Measurements from ENCODE around the gene CNR1.
A peak's percentile ranks its signal among the peaks of the same experiment; 100 is the strongest.
"Not testable (repeated sequence)": the region's sequence is repeated elsewhere in the genome, so short reads cannot be mapped to it uniquely, and the experiment has no call there.

The CNR1 gene

DNA sequence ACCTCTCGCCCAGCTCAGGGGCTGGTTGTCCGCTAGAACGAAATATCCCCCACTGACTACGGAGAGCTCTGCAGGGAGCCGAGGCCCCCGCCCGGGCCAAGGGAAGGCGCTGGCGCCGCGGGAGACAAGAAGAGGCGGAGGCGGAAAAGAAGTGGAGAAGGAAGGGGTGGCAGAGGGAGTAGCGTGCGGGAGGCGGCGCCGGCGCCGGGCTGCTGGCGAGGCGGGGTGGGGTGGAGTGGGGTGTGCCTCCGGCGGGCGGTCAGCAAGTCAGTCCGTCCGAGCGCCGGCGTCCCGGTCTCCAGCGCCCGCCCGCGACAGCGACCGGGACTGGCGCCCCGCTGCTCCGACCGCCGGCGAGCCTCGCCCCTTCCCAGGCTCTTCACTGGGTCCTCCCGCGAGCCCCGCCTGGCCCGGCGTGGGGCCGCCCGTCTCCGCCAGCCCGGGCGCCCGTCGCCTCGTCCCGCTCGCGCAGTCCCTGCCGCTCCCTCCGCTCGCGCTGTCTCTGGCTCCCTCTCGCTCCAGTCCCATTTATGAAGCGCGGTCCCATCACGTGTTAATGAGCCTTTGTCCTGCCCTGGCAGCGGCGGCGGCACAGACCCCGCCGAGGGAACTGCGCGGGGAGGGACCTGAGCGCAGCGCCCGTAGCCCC, at the start of gene CNR1:
Gene CNR1, minus strand, starts transcription at position 504 of the 649 bp plus-strand sequence. CDS start 21,073 bp downstream, outside the sequence.
- Histone ChIP-seq H3K4me1 (ENCODE audit: control insufficient read depth, insufficient read depth, low read length) (no peaks in the 10 kb centered on the region), H3K27ac (ENCODE audit: low read depth, low read length) (peak within 1 kb of the TSS; percentile 83), H3K4me3 (ENCODE audit: low read length) (peak within 1 kb of the TSS; percentile 84), H3K27me3 (ENCODE audit: control insufficient read depth, insufficient read depth, low read length) (peaks cover 2% of the 10 kb centered on the region), H3K36me3 (ENCODE audit: control insufficient read depth, insufficient read depth, low read length) (no peaks in the 10 kb centered on the region), H3K9ac (ENCODE audit: low read length) (no peak within 1 kb of the TSS)

GRCh38 chr6:88211446-88211845, 45.3 kb upstream of the CNR1 start:
- H3K9ac ChIP-seq (ENCODE audit: low read length), result no peak overlapping the region
- no peaks in the 10 kb centered on the region for H3K27me3 ChIP-seq (ENCODE audit: control insufficient read depth, insufficient read depth, low read length)
- no peaks in the 10 kb centered on the region for H3K4me1 ChIP-seq (ENCODE audit: control insufficient read depth, insufficient read depth, low read length)
- no peak overlapping the region for H3K4me3 ChIP-seq (ENCODE audit: low read length)
- no peaks in the 10 kb centered on the region for H3K36me3 ChIP-seq (ENCODE audit: control insufficient read depth, insufficient read depth, low read length)
- H3K27ac ChIP-seq (ENCODE audit: low read depth, low read length), result no peak overlapping the region

DNA sequence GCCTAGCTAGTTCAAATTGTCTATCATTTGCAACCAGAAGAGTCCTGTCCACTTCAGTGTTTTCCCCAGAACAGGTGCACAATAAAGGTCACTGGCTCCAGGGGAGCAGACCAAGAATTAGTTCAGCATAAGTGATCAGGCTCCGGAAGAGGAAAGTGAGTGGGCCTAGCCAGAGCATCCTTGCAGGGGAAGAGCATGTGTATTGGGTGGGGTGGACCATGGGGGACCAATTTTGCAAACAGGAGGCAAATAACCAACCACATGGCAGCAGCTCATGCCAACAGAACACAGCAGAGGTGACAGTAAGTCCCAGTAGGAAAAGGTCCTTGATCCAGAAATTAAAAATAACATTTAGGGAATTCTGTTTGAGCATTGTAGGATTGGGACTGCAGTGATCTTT, 43.2 kb upstream of the CNR1 start:
- Histone ChIP-seq H3K9ac (ENCODE audit: low read length) (no peak overlapping the region), H3K4me1 (ENCODE audit: control insufficient read depth, insufficient read depth, low read length) (no peaks in the 10 kb centered on the region), H3K36me3 (ENCODE audit: control insufficient read depth, insufficient read depth, low read length) (no peaks in the 10 kb centered on the region), H3K27me3 (ENCODE audit: control insufficient read depth, insufficient read depth, low read length) (no peaks in the 10 kb centered on the region), H3K27ac (ENCODE audit: low read depth, low read length) (no peak overlapping the region), H3K4me3 (ENCODE audit: low read length) (no peak overlapping the region)

GRCh38 chr6:88208726-88209125, 42.6 kb upstream of the CNR1 start:
- H3K36me3 ChIP-seq (ENCODE audit: control insufficient read depth, insufficient read depth, low read length), result no peaks in the 10 kb centered on the region
- no peak overlapping the region for H3K4me3 ChIP-seq (ENCODE audit: low read length)
- no peak overlapping the region for H3K9ac ChIP-seq (ENCODE audit: low read length)
- H3K4me1 ChIP-seq (ENCODE audit: control insufficient read depth, insufficient read depth, low read length), result no peaks in the 10 kb centered on the region
- H3K27me3 ChIP-seq (ENCODE audit: control insufficient read depth, insufficient read depth, low read length), result no peaks in the 10 kb centered on the region
- H3K27ac ChIP-seq (ENCODE audit: low read depth, low read length), result no peak overlapping the region

- not testable (repeated sequence) for H3K4me1 ChIP-seq (ENCODE audit: control insufficient read depth, insufficient read depth, low read length); H3K27ac ChIP-seq (ENCODE audit: low read depth, low read length); H3K36me3 ChIP-seq (ENCODE audit: control insufficient read depth, insufficient read depth, low read length); H3K4me3 ChIP-seq (ENCODE audit: low read length); H3K9ac ChIP-seq (ENCODE audit: low read length); H3K27me3 ChIP-seq (ENCODE audit: control insufficient read depth, insufficient read depth, low read length)
These were observed 35.6 kb upstream of the CNR1 start for GRCh38 chr6:88201734-88202133.

GRCh38 chr6:88184921-88185320, 18.8 kb upstream of the CNR1 start:
- Histone ChIP-seq H3K4me1 (ENCODE audit: control insufficient read depth, insufficient read depth, low read length) (no peaks in the 10 kb centered on the region), H3K36me3 (ENCODE audit: control insufficient read depth, insufficient read depth, low read length) (no peaks in the 10 kb centered on the region), H3K27me3 (ENCODE audit: control insufficient read depth, insufficient read depth, low read length) (no peaks in the 10 kb centered on the region), H3K9ac (ENCODE audit: low read length) (no peak overlapping the region), H3K27ac (ENCODE audit: low read depth, low read length) (no peak overlapping the region), H3K4me3 (ENCODE audit: low read length) (no peak overlapping the region)

DNA sequence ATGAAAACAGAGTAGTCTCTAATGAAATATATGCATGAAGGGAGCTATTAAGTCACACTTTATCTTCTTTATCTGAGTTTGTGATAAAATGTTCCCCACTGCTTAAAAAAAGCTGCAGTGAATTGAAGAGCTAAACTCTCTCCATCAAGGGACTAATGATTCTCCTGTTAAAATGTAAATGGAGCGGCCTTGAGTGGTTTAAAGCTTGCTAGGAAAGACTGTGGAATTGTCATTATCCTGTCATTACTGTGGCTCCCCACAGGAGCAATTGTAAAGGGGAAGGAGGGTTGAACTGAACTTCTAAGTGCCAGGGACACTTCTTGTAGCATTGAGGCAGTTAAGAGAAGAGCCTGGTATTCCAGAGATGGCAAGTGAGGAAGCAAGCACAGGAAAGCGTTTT, 17.3 kb upstream of the CNR1 start:
- Histone ChIP-seq H3K27me3 (ENCODE audit: control insufficient read depth, insufficient read depth, low read length) (no peaks in the 10 kb centered on the region), H3K4me1 (ENCODE audit: control insufficient read depth, insufficient read depth, low read length) (no peaks in the 10 kb centered on the region), H3K4me3 (ENCODE audit: low read length) (no peak overlapping the region), H3K27ac (ENCODE audit: low read depth, low read length) (no peak overlapping the region), H3K9ac (ENCODE audit: low read length) (no peak overlapping the region), H3K36me3 (ENCODE audit: control insufficient read depth, insufficient read depth, low read length) (no peaks in the 10 kb centered on the region)

GRCh38 chr6:88179692-88180091, 13.5 kb upstream of the CNR1 start:
- H3K27me3 ChIP-seq (ENCODE audit: control insufficient read depth, insufficient read depth, low read length), result no peaks in the 10 kb centered on the region
- H3K27ac ChIP-seq (ENCODE audit: low read depth, low read length), result no peak overlapping the region
- no peaks in the 10 kb centered on the region for H3K4me1 ChIP-seq (ENCODE audit: control insufficient read depth, insufficient read depth, low read length)
- no peak overlapping the region for H3K4me3 ChIP-seq (ENCODE audit: low read length)
- H3K36me3 ChIP-seq (ENCODE audit: control insufficient read depth, insufficient read depth, low read length), result no peaks in the 10 kb centered on the region
- H3K9ac ChIP-seq (ENCODE audit: low read length), result no peak overlapping the region

- Histone ChIP-seq H3K36me3 (ENCODE audit: control insufficient read depth, insufficient read depth, low read length) (no peaks in the 10 kb centered on the region), H3K27ac (ENCODE audit: low read depth, low read length) (no peak overlapping the region), H3K4me3 (ENCODE audit: low read length) (no peak overlapping the region), H3K4me1 (ENCODE audit: control insufficient read depth, insufficient read depth, low read length) (no peaks in the 10 kb centered on the region), H3K9ac (ENCODE audit: low read length) (no peak overlapping the region), H3K27me3 (ENCODE audit: control insufficient read depth, insufficient read depth, low read length) (no peaks in the 10 kb centered on the region)
These were observed 11.9 kb upstream of the CNR1 start for GRCh38 chr6:88177961-88178464.

DNA sequence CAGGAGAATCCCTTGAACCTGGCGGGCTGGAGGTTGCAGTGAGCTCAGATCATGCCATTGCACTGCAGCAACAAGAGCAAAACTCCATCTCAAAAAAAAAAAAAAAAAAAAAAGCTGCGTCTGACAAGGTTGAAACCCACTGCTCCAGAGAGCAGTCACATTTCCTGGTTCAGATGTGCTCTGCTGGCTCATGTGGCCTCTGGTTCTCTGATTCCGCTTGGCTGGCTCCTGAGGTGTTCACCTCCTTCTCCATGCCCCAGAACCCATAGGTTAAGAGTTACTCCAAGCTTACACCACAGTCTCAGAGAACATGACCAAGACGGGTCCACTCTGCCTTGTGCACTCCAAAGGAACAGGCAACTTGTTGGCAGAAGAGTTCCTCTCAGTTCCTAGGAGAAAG, 8.8 kb upstream of the CNR1 start:
- Histone ChIP-seq H3K9ac (ENCODE audit: low read length) (no peak overlapping the region), H3K27ac (ENCODE audit: low read depth, low read length) (no peak overlapping the region), H3K36me3 (ENCODE audit: control insufficient read depth, insufficient read depth, low read length) (no peaks in the 10 kb centered on the region), H3K4me1 (ENCODE audit: control insufficient read depth, insufficient read depth, low read length) (no peaks in the 10 kb centered on the region), H3K27me3 (ENCODE audit: control insufficient read depth, insufficient read depth, low read length) (no peaks in the 10 kb centered on the region), H3K4me3 (ENCODE audit: low read length) (no peak overlapping the region)

GRCh38 chr6:88171312-88171711, 5.2 kb upstream of the CNR1 start:
- H3K27me3 ChIP-seq (ENCODE audit: control insufficient read depth, insufficient read depth, low read length), result peaks cover 2% of the 10 kb centered on the region
- H3K36me3 ChIP-seq (ENCODE audit: control insufficient read depth, insufficient read depth, low read length), result no peaks in the 10 kb centered on the region
- H3K9ac ChIP-seq (ENCODE audit: low read length), result no peak overlapping the region
- no peak overlapping the region for H3K27ac ChIP-seq (ENCODE audit: low read depth, low read length)
- H3K4me1 ChIP-seq (ENCODE audit: control insufficient read depth, insufficient read depth, low read length), result no peaks in the 10 kb centered on the region
- H3K4me3 ChIP-seq (ENCODE audit: low read length), result no peak overlapping the region

DNA sequence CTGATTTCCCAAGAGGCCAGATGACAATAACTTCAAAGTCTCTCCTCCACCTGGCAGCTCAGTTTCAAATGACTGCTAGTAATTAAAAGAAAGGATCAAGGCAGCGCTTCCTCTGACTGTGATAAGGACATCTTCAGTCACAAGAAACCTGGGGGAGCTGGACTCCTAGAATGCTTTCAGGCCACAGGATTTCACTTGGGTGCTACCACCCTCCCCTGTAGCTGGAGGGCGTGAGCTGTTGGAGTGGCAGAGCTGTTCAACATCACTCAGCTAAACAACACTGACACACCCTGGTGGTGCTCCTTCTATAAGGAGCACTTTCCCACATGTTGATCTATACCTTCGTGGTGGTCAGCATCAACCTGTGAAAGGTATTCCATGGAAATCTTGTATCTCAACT, 2.2 kb upstream of the CNR1 start:
- Histone ChIP-seq H3K4me3 (ENCODE audit: low read length) (no peak overlapping the region), H3K36me3 (ENCODE audit: control insufficient read depth, insufficient read depth, low read length) (no peaks in the 10 kb centered on the region), H3K27ac (ENCODE audit: low read depth, low read length) (no peak overlapping the region), H3K4me1 (ENCODE audit: control insufficient read depth, insufficient read depth, low read length) (no peaks in the 10 kb centered on the region), H3K9ac (ENCODE audit: low read length) (no peak overlapping the region), H3K27me3 (ENCODE audit: control insufficient read depth, insufficient read depth, low read length) (peaks cover 2% of the 10 kb centered on the region)

DNA sequence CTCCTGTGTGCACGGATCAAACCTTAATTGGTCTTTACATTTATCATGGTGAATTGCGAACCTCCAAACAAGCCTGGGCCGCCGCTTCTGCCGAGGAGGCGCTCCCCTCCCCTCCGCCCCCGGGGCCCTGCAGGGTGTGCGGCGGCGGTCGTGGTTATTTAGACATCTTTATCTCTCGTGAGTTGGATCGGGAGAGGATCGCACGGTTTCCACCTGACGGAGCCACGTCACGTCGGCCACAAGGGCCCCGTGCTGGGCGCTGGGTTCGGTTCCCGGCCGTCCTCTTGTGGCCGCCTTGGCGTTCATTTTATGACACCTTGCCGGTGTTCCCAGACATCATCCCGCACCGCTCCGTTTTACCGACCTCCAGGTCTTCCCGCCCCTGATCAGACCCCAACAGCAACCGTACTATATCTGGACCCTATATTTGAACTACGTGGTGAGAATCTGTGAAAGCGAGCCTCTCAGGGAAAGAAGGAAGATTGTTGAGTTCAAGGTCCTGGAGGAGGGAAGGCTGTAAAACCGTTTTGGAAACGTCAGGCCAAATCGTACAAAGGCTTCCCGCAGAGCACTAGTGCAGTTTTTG, 1.3 kb upstream of the CNR1 start:
- Histone ChIP-seq H3K4me3 (ENCODE audit: low read length) (peak overlapping the region; percentile 84), H3K36me3 (ENCODE audit: control insufficient read depth, insufficient read depth, low read length) (no peaks in the 10 kb centered on the region), H3K9ac (ENCODE audit: low read length) (no peak overlapping the region), H3K27ac (ENCODE audit: low read depth, low read length) (peak overlapping the region; percentile 83), H3K27me3 (ENCODE audit: control insufficient read depth, insufficient read depth, low read length) (peaks cover 2% of the 10 kb centered on the region), H3K4me1 (ENCODE audit: control insufficient read depth, insufficient read depth, low read length) (no peaks in the 10 kb centered on the region)

Measured in rectal smooth muscle tissue (tissue), 1 donor.